NCI-H2227 (cell line): Measurements from ENCODE around the gene RNF157.
"Not testable (repeated sequence)": the region's sequence is repeated elsewhere in the genome, so short reads cannot be mapped to it uniquely, and the experiment has no call there.

Experiments used
- DNase-seq: peaks from one replicate; lab custom pipeline; 2025; ENCODE audit not compliant: unreplicated experiment; lab: John Stamatoyannopoulos, UW

RNF157 gene

DNA sequence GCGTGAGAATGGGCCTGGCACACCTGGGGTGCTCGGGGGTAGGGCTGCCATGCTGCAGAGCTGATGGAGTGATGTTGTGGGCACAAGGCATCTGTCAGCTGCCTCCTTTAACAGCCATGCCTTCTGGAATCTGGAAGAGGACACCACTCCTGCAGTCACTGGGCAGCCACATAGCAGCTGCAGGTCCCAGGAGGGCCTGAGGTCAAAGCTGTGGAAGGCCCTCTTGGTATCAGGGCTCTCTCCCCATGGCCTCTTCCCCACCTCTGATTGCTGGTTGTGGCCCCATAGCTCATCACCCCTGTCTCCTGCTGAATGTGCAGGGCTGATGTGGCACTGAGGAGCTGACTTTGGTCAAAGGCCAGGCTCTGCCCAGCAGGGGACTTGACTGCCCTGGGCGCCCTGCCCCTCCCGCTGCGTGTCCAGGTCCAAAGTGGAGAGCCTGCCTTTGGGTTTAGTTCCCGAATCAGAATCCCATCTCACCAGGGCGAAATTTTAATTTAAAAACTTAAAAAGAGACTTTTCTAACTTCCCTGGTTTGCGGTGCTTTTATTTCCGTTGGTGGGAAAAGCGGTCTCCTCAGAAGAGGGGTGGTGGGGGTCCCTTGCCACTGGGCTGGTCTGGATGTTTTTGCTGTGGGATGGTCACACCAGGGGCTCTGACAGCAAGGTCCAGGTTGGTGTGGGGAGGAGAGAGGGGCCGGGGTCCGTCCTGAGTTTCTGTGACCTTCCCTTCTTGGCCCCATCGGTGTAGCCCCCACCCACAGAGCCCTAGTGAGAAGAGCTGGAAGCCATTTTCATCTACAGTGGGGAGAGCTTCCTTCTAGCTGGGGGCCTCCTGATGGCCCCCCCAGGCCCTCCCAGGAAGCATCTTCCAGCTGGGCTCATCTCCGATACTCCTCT lies 30.7 kb upstream of the RNF157 start:
- no peak for DNase-seq

DNA sequence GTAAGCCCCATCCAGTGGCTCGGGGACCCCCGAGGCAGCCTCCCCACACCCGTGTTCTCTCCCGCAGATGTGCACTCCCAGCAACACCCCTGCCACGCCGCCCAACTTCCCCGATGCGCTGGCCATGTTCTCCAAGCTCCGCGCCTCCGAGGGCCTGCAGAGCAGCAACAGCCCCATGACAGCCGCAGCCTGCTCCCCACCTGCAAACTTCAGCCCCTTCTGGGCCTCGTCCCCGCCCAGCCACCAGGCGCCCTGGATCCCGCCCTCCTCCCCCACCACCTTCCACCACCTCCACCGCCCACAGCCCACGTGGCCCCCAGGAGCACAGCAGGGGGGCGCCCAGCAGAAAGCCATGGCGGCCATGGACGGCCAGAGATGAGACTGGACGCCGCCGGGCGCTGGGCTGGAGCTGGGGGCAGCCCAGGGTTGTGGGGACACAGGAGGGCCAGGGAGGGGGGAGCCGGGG lies 29.9 kb upstream of the RNF157 start:
- peak; percentile 27 for DNase-seq

DNA sequence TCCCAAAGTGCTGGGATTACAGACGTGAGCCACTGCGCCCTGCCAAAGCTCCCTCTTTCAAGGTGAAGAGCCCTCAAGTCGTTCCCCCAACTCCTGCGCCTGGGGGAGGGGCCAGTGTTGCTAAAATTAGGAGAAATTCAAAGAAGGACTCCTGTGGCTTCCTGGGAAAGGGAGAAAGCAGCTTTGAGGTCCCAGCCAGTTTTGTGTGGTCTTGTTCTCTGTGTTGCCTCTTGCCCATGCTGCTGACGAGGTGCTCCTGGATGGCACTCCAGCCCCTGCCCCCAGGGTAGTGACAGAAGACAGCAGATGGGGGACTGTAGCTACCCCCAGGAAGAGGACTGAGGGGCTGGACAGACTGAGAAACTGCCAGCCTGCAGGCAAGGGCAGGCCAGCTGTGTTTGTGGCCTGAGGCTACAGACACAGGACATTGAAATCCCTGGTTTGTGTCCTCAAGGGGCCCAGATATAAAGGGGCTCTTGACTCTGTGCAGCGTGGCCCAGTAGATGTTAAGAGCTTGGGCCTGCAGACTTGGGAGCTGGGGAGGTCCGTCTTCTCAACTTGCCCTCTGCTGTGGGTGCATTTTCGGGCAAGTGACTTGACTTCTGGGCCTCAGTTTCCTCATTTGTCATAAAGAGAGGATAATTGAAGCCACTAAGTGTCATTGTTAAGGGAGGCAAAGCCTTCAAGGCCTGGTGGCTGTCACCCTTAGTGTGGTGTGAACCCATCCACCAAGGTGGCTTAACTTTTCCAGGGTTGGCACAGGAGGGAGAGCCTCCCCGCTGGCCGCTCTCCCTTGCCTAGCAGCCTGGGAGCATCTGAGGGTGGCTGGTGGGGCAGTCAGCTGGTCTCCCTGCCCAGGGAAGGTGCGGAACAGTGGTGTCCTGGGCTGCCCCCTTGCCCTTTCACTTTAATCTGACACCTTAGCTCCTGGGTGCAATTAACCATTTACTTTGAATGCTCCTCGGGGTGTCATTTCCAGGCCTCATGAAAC lies 29.0 kb upstream of the RNF157 start:
- DNase-seq: no peak

DNA sequence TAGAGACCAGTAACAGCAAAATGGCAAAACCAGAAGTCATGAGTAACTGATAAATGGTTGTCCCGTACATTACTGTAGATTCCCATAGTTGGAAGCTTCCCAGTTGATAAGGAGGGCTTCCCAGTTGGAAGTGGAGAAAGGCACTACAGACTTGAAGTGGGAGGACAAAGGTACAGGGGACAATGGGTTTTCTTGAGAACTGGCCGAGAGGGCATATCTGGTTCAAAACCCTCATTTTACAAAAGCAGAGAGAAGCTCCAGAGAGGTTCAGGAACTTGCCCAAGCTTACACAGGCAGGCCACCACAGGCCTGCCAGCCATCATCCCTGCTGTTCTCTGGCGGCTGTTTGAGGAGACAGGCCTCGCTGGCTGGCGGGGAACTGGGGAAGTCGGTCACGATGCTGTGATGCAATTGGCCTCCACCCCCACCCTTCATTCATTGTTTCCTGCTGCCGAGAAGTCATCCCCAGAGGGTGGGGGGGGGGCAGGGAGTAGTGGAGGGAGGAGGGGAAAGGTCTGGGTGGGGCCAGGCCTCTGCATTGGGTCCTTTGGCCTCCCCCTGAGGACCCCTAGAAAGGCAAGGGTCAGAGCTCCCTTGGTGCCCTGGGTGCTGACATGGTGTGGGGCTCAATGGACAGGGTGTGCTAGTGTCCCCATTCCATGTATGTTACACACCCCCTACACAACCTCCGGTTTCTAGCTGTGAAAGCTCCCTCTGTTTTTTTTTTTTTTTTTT lies 27.9 kb upstream of the RNF157 start:
- no peak for DNase-seq

DNA sequence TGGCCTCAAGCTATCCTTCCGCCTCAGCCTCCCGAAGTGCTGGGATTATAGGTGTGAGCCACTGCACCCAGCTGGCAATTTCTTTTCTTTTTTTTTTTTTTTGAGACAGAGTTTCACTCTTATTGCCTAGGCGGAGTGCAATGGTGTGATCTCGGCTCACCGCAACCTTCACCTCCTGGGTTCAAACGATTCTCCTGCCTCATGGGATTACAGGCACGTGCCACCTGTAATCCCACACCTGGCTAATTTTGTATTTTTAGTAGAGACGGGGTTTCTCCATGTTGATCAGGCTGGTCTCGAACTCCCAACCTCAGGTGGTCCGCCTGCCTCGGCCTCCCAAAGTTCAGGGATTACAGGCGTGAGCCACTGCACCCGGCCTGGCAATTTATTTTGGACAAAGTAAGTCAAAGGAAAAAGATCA lies 27.3 kb upstream of the RNF157 start:
- not testable (repeated sequence) for DNase-seq

DNA sequence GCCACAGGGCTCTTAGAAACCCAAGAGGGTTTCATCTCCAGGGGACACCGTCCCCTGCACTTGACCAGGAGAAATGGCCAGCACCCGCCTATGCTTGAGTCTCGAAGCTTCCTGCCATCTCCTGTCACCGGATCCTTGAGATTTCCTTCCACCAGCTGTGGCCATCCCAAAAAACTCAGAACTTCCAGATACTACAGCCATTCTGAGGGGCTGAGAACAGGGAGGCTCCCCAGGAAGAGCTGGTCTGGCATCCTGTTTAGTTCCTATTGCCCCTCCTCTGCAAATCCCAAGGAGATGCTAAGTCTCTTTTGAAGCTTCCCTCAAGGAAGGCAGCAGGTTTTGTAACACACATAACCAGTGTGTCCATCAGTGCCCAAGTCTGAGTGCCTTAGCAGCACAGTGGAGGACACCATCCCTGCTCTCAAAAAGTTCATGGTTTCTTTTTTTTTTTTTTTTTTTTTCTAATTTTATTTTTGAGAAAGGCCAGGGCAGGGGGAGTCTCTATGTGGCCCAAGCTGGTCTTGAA lies 26.8 kb upstream of the RNF157 start:
- DNase-seq: no peak

DNA sequence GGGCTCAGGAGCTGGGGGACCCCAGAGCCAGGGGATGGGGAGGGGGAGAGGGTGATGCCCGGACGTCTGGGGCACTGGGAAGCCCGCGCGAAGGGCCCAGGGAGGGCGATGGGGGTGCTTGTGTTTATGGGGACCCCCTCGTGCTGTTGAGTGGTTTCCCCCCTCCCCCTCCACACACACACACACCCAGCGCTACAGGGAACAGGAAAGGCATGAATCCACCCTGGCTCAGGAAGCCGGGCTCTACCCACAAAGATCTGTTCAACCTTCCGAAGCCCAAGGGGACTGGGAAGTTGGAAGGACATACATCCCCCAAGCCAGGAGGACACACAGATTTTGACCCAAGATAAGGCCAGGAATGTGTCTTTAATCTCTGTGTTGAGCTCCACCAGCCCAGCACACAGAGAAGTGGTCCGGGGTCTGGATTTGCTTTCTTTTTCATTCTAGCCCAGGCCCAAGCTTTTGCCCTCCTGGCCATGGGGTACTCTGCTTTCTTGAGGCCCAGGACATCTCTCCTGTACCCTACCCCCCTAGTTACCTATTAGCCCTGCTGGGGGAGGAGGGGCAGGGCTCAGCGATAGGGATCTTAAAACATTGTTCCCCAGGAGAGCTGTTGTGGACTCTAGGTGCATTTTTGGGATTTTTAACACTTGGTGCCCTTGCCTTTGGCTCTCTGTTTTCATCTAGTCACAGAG lies 26.1 kb upstream of the RNF157 start:
- DNase-seq: no peak

DNA sequence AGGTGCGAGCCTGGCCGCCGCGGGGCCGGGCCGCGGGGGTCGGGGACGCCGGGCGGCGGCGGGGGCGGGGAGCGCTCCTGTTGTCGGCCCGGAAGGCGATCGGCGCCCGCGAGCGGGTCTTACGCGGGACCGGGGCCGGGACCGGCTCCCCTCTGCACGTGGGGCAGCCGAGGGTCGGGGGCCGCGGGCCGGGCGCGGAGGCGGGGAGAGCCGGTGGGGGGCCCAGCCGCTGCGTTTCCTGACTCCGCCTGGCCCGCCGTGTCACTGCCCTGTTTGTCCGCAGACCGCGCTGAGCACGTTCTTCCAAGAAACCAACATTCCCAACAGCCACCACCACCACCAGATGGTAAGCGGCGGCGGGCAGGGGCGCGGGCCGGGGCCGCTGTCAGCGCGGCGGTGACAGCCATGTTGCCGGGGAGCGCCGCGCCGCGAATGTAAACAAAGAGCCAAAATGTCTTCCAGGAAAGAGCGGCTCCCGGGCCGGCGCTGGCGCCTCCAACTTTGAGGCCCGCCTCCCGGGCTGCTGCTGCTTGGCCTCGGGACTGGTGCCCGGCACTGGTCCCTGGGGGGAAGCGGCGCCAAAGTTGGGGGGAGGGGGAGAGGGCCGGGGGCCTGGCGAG lies 25.4 kb upstream of the RNF157 start:
- peak; percentile 68 for DNase-seq

DNA sequence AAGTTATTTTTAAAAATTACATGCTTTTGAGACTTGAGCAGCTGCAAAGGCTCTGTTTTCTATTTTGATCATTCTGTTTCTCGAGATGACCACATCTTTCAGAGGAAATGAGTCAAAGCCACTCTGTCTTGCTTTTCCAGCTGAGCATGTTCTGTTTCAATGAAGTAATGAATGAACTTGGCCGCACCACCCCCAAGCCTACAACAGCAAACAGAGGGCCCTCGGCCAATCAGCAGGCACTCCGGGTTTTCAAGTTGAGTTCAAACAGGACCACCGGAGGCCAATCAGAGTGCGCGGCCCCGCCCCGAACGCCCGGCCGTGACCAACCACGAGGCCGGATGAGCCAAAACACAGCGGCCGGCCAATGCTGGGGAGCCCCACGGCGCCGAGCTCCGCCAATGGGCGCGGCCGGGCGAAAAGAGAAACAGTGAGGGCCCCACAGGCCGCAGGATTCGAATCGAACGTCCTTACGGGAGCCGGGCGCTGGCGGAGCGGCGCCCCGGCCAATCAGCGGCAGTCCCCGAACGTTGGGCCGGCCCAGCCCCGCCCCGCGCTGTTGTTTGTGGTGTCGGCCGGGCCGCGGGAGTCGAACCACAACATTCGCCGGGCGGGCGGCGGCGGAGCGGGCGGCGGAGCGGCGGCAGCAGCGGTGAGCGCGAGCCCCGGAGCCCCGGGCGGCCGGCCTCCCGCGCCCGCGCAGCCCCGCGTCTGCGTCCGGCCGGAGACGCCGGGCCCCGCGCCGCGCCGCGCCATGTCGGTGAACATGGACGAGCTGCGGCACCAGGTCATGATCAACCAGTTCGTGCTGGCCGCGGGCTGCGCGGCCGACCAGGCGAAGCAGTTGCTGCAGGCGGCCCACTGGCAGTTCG lies 24.7 kb upstream of the RNF157 start, which contains the start of gene UBALD2:
Gene UBALD2 (plus strand): TSS at position 594 of the 869 bp plus-strand sequence. CDS start 158 bp downstream, at position 752.
- DNase-seq: peak; percentile 99

DNA sequence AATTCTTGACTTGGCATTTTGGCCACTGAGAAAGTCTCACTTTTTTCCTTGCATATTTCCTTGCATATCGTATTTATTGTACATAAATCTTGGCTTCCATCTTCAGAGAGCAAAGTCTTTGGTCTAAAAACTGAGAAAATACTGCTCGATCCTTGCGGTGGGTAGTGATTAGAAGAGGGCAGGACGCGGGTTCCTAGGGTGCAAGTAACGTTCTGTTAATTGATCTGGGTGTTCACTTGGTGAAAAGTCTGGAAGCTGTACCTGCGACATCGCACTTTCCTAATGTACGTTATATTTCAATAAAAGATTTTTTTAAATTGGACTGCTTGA lies 24.1 kb upstream of the RNF157 start:
- no peak for DNase-seq

DNA sequence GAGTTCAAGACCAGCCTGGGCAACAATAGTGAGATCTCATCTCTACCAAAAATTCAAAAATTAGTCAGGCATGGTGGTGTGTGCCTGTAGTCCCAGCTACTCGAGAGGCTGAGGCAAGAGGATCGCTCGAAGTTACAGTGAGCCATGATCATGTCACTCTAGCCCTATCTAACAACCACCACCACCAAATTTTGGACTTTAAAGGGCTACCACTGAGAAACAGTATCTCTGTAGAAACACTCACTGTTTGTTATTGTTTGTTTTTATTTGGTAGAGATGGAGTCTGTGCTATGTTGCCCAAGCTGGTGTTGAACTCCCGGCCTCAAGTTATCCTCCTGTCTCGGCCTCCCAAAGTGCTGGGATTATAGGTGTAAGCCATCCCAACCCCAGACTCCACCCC lies 23.6 kb upstream of the RNF157 start:
- no peak for DNase-seq

DNA sequence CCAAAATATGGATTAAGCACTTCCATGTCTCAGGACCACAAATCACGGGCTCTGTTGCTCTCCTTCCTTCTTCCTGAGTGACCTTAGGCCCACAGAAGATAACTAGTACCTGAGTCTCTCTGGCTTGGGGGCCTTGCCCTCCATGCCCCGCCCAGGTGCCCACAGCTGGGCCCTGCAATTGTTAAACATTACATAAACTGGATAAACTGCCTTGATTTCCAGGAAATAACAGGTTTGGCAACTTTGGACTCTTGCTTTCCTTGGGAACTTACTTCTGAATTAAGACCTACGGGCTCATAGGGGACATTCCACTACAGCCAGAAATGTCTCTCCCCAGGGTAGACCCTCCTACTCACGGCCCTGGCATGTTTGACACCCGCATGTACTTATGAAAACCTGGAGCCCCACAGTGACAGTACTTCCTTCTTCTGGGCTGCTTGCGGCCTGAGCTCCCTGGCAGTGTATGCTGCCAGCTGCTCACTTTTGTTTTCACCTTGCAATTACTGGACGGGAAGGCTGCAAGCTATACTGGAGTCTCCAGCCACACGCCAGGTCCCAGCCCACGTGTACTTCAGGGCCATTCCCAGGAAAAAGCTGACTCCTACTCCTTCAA lies 22.5 kb upstream of the RNF157 start:
- peak; percentile 61 for DNase-seq

DNA sequence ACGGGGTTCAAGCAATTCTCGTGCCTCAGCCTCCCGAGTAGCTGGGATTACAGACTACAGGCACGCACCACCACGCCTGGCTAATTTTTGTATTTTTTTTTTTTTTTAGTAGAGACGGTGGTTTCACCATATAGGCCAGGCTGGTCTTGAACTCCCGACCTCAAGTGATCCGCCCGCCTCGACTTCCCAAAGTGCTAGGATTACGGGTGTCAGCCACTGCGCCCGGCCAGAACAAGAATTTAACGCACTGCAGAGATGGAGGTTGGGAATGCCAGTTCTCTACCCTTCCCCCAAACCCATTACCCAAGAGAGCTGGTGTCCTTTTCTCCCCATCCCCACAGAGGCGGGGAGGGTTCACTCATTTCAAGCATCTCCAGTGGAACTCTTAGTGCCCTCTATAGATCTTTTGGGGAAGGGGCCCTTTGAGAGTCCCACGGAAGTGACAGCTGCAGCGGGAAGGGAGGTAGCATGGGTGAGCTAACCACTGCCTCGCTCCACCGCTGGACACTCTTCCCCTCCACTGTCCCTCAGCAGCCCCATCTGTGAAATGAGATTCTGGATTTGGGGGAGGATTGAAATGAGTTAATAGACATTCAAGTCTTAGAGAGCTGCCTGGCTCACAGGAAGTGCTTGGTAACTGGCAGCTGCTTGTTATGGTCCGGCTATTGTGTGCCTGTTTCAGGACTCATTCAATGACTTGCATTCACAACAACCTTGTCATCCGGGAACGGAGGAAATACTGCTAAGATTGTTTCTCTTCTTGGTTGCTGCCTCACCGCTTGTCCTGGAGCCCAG lies 21.3 kb upstream of the RNF157 start:
- no peak for DNase-seq

DNA sequence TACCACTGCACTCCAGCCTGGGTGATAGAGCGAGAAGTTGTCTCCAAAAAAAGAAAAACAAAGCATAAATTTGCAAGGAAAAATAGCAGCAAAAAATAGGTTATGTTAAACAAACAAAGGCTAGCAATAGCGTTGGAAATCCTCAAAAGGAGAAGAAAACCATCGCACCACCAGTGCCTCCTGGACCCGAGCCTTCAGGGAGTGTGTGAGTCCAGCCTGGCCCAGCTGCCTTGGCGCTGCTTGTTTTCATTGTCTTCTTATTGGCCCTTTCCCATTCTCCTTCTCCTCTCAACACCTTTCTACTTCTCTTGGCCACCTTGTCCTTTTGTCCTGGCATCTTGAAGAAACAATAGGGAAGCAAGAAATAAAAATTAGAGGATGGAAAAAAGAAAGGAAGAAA lies 20.4 kb upstream of the RNF157 start:
- no peak for DNase-seq

DNA sequence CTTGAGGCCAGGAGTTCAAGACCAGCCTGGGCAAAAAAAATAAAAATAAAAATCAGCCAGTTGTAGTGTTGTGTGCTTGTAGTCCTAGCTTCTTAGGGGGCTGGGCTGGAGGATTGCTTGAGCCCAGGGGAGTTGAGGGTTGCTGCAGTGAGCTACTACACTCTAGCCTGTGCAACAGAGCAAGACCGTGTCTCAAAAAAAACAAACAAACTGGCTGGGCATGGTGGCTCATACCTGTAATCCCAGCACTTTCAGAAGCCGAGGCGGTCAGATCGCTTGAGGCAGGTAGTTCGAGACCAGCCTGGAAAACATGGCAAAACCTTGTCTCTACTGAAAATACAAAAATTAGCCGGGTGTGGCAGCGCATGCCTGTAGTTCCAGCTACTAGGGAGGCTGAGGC lies 19.9 kb upstream of the RNF157 start:
- no peak for DNase-seq

DNA sequence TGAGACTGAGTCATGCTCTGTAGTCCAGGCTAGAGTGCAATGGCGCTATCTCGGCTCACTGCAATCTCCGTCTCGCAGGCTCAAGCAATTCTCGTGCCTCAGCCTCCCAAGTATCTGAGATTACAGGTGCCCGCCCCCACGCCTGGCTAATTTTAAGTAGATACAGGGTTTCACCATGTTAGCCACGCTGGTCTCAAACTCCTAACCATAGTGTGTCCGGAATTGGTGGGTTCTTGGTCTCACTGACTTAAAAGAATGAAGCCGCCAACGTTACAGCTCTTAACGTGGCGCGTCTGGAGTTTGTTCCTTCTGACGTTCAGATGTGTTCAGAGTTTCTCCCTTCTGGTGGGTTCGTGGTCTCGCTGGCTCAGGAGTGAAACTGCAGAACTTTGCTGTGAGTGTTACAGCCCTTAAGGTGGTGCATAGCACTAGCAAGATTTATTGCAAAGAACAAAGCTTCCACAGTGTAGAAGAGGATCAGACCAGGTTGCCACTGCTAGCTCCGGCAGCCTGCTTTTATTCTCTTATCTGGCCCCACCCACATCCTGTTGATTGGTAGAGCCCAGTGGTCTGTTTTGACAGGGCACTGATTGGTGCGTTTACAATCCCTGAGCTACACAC lies 16.2 kb upstream of the RNF157 start:
- DNase-seq: not testable (repeated sequence)

DNA sequence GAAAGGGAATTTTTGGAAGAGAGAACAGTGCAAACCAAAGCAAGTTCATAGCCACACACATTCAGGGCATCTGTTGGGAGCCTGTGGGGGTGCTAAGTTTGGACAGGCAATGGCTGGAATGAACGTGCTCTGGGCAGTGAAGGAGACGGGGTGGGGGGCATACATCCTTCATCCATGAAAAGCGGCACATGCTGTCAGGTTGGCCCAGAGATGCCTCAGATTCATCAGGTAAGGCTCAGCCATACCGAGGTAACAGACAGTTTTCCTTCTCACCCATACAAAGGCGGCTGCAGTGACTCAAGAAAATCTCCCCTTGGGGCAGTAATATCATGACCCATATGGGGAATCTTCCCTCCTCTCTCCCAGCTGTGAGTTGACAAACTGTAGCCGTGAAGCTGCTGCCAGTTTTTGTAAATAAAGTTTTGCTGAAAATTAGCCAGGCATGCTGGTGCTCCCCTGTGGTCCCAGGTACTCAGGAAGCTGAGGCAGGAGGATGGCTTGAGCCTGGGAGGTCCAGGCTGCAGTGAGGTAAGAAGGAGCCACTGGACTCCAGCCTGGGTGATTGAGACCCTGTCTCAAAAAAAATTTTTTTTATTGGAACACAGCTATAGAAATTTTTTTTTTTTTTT lies 15.6 kb upstream of the RNF157 start:
- no peak for DNase-seq
